Measurements from ENCODE around the gene KLK14. TPM values are rescaled to one million over a fixed set of nuclear protein-coding genes. Genes with fewer than 3 reads are reported as not detected.

The KLK14 gene
- total RNA-seq, 4 donors from 2014 or later = not detected

GRCh38 chr19:51078104-51078503 is 4.6 kb downstream of the KLK14 start:
- Histone ChIP-seq H3K4me1 (no peaks in the 10 kb centered on the region), H3K4me3 (no peak overlapping the region), H3K27ac (no peak overlapping the region), H3K27me3 (peaks cover 0 to under 1% (median 0%) of the 10 kb centered on the region in 3 donors), H3K36me3 (no peaks in the 10 kb centered on the region), H3K9me3 (no peaks in the 10 kb centered on the region)
- TF ChIP-seq POLR2A (IDR thresholded peaks at IDR 0.05) = no peak
- no peak for TF ChIP-seq CTCF (IDR thresholded peaks at IDR 0.05 in 4 of 5, conservative IDR thresholded peaks at IDR 0.05 in 1 of 5)
- no peak for DNase-seq
- ATAC-seq = no peak
- intact Hi-C loops (cut with DNase I; ENCODE audit: low total_unique reads) = no loop called here
- in situ Hi-C loops (cut with MboI; ENCODE audit: low sequenced_read_pairs in 4 of 4) = no loop called here

- Histone ChIP-seq H3K27ac (no peak overlapping the region), H3K4me1 (no peaks in the 10 kb centered on the region), H3K4me3 (no peak overlapping the region), H3K9me3 (no peaks in the 10 kb centered on the region), H3K36me3 (no peaks in the 10 kb centered on the region), H3K27me3 (peaks cover 0 to 4% (median 0%) of the 10 kb centered on the region in 3 donors)
- intact Hi-C loops (cut with DNase I; ENCODE audit: low total_unique reads) = no loop called here
- DNase-seq (no peak), ATAC-seq (no peak)
- in situ Hi-C loops (cut with MboI; ENCODE audit: low sequenced_read_pairs in 4 of 4) = no loop called here
- no peak for TF ChIP-seq CTCF (IDR thresholded peaks at IDR 0.05 in 4 of 5, conservative IDR thresholded peaks at IDR 0.05 in 1 of 5)
- TF ChIP-seq POLR2A (IDR thresholded peaks at IDR 0.05) = no peak
Observed at GRCh38 chr19:51076631-51077213, 6.0 kb downstream of the KLK14 start.

- no peak for ATAC-seq
- TF ChIP-seq CTCF (IDR thresholded peaks at IDR 0.05 in 4 of 5, conservative IDR thresholded peaks at IDR 0.05 in 1 of 5) (no peak), POLR2A (IDR thresholded peaks at IDR 0.05) (no peak)
- peaks cover 0 to 4% (median 0%) of the 10 kb centered on the region in 3 donors for H3K27me3 ChIP-seq
Observed at GRCh38 chr19:51075998-51076397, 6.7 kb downstream of the KLK14 start.

GRCh38 chr19:51071095-51071405 is 11.6 kb downstream of the KLK14 start:
- no peak overlapping the region for H3K27ac ChIP-seq
- TF ChIP-seq CTCF (IDR thresholded peaks at IDR 0.05 in 4 of 5, conservative IDR thresholded peaks at IDR 0.05 in 1 of 5) (no peak), POLR2A (IDR thresholded peaks at IDR 0.05) (no peak)
- intact Hi-C loops (cut with DNase I; ENCODE audit: low total_unique reads) = no loop called here
- no peaks in the 10 kb centered on the region for H3K4me1 ChIP-seq
- DNase-seq (no peak), ATAC-seq (no peak)
- H3K4me3 ChIP-seq = no peak overlapping the region
- H3K9me3 ChIP-seq = no peaks in the 10 kb centered on the region
- in situ Hi-C loops (cut with MboI; ENCODE audit: low sequenced_read_pairs in 4 of 4) = no loop called here
- no peaks in the 10 kb centered on the region for H3K36me3 ChIP-seq
- H3K27me3 ChIP-seq = peaks cover 0 to 4% (median 0%) of the 10 kb centered on the region in 3 donors

More at GRCh38 chr19:51075998-51076397, 6.7 kb downstream of the KLK14 start:
- Histone ChIP-seq H3K4me3 (no peak overlapping the region), H3K27ac (no peak overlapping the region), H3K4me1 (no peaks in the 10 kb centered on the region), H3K36me3 (no peaks in the 10 kb centered on the region), H3K9me3 (no peaks in the 10 kb centered on the region)
- in situ Hi-C loops (cut with MboI; ENCODE audit: low sequenced_read_pairs in 4 of 4) (no loop called here), intact Hi-C loops (cut with DNase I; ENCODE audit: low total_unique reads) (no loop called here)
- DNase-seq = no peak
